Liver (tissue), 9 donors: ENCODE results near the gene CES2. TPM values are rescaled to one million over a fixed set of nuclear protein-coding genes. Genes with fewer than 3 reads are reported as not detected.

Experiments used
- DNase-seq: peaks from one replicate; pipeline ENCODE4 v3.0.0-alpha.2; 2017; ENCODE audit warnings: low spot score
- H3K27ac ChIP-seq, 2 donors: one replicate each; pipeline ENCODE4 v1.7.0; 2013; ENCODE audit warnings: inconsistent platforms in 2 of 2, low read length in 2 of 2, control low read depth in 1 of 2, low read depth in 1 of 2, mild to moderate bottlenecking in 1 of 2
- H3K27me3 ChIP-seq, 4 donors: one replicate each; pipeline versions ENCODE4 v1.6.1 to v1.7.0; 2013; ENCODE audit warnings: low read length in 3 of 4, inconsistent platforms in 1 of 4, mild to moderate bottlenecking in 1 of 4, moderate library complexity in 1 of 4; ENCODE audit not compliant: control insufficient read depth in 4 of 4, insufficient read depth in 4 of 4
- H3K36me3 ChIP-seq, 4 donors: one replicate each; pipeline versions ENCODE4 v1.6.1 to v1.7.0; 2013; ENCODE audit warnings: low read length in 3 of 4, mild to moderate bottlenecking in 3 of 4, low read depth in 1 of 4, moderate library complexity in 1 of 4; ENCODE audit not compliant: control insufficient read depth in 4 of 4, insufficient read depth in 3 of 4
- H3K4me1 ChIP-seq, 4 donors: one replicate each; pipeline versions ENCODE4 v1.6.1 to v1.7.0; 2013; ENCODE audit warnings: low read length in 3 of 4, mild to moderate bottlenecking in 3 of 4, moderate library complexity in 1 of 4; ENCODE audit not compliant: control insufficient read depth in 4 of 4, insufficient read depth in 4 of 4
- H3K4me3 ChIP-seq, 3 donors: one replicate each; pipeline versions ENCODE4 v1.6.1 to v1.7.0; 2013; ENCODE audit warnings: low read length in 3 of 3, control low read depth in 1 of 3, low read depth in 1 of 3, mild to moderate bottlenecking in 1 of 3
- H3K9ac ChIP-seq, 2 donors: one replicate each; pipeline ENCODE4 v1.7.0; 2013; ENCODE audit warnings: low read length in 2 of 2, mild to moderate bottlenecking in 2 of 2, moderate library complexity in 2 of 2, control low read depth in 1 of 2, low read depth in 1 of 2
- H3K9me3 ChIP-seq, 4 donors: one replicate each; pipeline versions ENCODE4 v1.6.1 to v1.7.0; 2013; ENCODE audit warnings: low read length in 3 of 4; ENCODE audit not compliant: control insufficient read depth in 4 of 4
- GABPA ChIP-seq, 2 donors: IDR thresholded peaks in 1 of 2; conservative IDR thresholded peaks in 1 of 2; 2 replicates each; pipeline ENCODE4 v1.6.1; 2016; ENCODE audit warnings: antibody characterized with exemption in 2 of 2, mild to moderate bottlenecking in 1 of 2, moderate library complexity in 1 of 2
- HNF4A ChIP-seq, 2 donors: conservative IDR thresholded peaks; 2 replicates each; pipeline ENCODE4 v1.6.1; 2016; ENCODE audit warnings: antibody characterized with exemption in 2 of 2, mild to moderate bottlenecking in 2 of 2
- JUND ChIP-seq, 2 donors: IDR thresholded peaks; 2 replicates each; pipeline ENCODE4 v1.6.1; 2016; ENCODE audit warnings: antibody characterized with exemption in 2 of 2
- SP1 ChIP-seq: IDR thresholded peaks from 2 replicates; pipeline ENCODE4 v1.6.1; 2018; ENCODE audit warnings: antibody characterized with exemption, mild to moderate bottlenecking
- TAF1 ChIP-seq: conservative IDR thresholded peaks from 2 replicates; pipeline ENCODE4 v1.6.1; 2016; ENCODE audit warnings: antibody characterized with exemption, mild to moderate bottlenecking
- WGBS: extraction: QIAGEN DNeasy Blood & Tissue Kit; methylation state at CpG from one replicate; pipeline ENCODE4 v1.1.7; 2013; 5-methylcytosine and 5-hydroxymethylcytosine counted together
- polyA plus RNA-seq, 2 donors: library from polyadenylated mRNA; stranded (reverse) in 1 of 2; unstranded in 1 of 2; fragments of 200-250 nt in 1 of 2; fragments of >200 nt in 1 of 2; fragmentation: Nextera tagmentation in 1 of 2; extraction: Ambion mirVana in 1 of 2; gene quantifications; one replicate each; pipeline versions ENCODE4 v1.2.1 to v1.2.3, GENCODE V29; 2013 to 2015
- total RNA-seq, 2 donors: library from RNA; depleted of rRNA; stranded (reverse); fragments of >200 nt; gene quantifications; one replicate each; pipeline ENCODE4 v1.2.3, GENCODE V29; 2014
- TF ChIP-seq, protein P1 (sequence below): IDR thresholded peaks from 2 replicates; pipeline ENCODE4 v1.6.1; 2016; ENCODE audit warnings: antibody characterized with exemption
- TF ChIP-seq, protein P2 (sequence below): IDR thresholded peaks from 2 replicates; pipeline ENCODE4 v1.6.1; 2016; ENCODE audit warnings: antibody characterized with exemption, mild to moderate bottlenecking
- TF ChIP-seq, protein P3 (sequence below): IDR thresholded peaks from 2 replicates; pipeline ENCODE4 v1.6.1; 2016; ENCODE audit warnings: antibody characterized with exemption
- TF ChIP-seq, protein P4 (sequence below): fragments of 150-350 bp; IDR thresholded peaks from 2 replicates; pipeline ENCODE4 v1.5.1; 2017; ENCODE audit warnings: improper control_type of control experiment, low read depth, low read length; ENCODE audit not compliant: missing input control
- donor health status: healthy.
- donor health status: healthy.
- donor health status: healthy.
- donor health status: healthy.
- donor health status: healthy.

The CES2 gene
- total and polyA plus RNA-seq, 4 donors: 21.2 to 200 (median 182) TPM

DNA sequence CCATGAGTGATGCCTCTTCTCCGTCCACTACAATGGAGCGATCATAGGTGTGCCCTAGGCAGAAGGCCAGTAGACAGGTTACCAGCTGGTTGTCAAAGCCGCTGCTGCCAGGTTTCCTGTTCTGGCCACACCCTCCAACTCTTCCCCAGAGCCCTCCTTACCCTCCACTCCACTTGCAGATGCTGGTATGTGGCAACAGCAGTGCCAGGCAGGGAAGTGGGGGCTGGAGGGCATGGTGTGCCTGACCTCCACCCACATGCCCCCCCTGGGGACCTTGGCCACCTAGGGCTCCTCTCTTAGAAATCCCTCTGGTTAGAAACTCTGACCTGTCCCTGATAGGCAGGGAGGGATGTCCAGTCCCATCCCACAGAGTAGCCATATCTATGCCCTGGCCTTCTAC, 11.4 kb upstream of the CES2 start:
- Histone ChIP-seq H3K27me3 (no peaks in the 10 kb centered on the region), H3K36me3 (no peaks in the 10 kb centered on the region), H3K27ac (no peak overlapping the region), H3K9me3 (no peaks in the 10 kb centered on the region), H3K4me3 (no peak overlapping the region), H3K4me1 (peaks cover 0 to 14% (median 4%) of the 10 kb centered on the region in 4 donors), H3K9ac (no peak overlapping the region)
- no peak for DNase-seq
- TF ChIP-seq JUND (IDR thresholded peaks at IDR 0.05) (no peak), SP1 (no peak), TAF1 (no peak), GABPA (IDR thresholded peaks at IDR 0.05 in 1 of 2, conservative IDR thresholded peaks at IDR 0.05 in 1 of 2) (no peak)
- TF ChIP-seq, protein P1, sequence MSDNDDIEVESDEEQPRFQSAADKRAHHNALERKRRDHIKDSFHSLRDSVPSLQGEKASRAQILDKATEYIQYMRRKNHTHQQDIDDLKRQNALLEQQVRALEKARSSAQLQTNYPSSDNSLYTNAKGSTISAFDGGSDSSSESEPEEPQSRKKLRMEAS: no peak
- TF ChIP-seq, protein P2, sequence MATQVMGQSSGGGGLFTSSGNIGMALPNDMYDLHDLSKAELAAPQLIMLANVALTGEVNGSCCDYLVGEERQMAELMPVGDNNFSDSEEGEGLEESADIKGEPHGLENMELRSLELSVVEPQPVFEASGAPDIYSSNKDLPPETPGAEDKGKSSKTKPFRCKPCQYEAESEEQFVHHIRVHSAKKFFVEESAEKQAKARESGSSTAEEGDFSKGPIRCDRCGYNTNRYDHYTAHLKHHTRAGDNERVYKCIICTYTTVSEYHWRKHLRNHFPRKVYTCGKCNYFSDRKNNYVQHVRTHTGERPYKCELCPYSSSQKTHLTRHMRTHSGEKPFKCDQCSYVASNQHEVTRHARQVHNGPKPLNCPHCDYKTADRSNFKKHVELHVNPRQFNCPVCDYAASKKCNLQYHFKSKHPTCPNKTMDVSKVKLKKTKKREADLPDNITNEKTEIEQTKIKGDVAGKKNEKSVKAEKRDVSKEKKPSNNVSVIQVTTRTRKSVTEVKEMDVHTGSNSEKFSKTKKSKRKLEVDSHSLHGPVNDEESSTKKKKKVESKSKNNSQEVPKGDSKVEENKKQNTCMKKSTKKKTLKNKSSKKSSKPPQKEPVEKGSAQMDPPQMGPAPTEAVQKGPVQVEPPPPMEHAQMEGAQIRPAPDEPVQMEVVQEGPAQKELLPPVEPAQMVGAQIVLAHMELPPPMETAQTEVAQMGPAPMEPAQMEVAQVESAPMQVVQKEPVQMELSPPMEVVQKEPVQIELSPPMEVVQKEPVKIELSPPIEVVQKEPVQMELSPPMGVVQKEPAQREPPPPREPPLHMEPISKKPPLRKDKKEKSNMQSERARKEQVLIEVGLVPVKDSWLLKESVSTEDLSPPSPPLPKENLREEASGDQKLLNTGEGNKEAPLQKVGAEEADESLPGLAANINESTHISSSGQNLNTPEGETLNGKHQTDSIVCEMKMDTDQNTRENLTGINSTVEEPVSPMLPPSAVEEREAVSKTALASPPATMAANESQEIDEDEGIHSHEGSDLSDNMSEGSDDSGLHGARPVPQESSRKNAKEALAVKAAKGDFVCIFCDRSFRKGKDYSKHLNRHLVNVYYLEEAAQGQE: no peak
- 61% methylated on average over 3 of the region's 3 CpGs for WGBS

DNA sequence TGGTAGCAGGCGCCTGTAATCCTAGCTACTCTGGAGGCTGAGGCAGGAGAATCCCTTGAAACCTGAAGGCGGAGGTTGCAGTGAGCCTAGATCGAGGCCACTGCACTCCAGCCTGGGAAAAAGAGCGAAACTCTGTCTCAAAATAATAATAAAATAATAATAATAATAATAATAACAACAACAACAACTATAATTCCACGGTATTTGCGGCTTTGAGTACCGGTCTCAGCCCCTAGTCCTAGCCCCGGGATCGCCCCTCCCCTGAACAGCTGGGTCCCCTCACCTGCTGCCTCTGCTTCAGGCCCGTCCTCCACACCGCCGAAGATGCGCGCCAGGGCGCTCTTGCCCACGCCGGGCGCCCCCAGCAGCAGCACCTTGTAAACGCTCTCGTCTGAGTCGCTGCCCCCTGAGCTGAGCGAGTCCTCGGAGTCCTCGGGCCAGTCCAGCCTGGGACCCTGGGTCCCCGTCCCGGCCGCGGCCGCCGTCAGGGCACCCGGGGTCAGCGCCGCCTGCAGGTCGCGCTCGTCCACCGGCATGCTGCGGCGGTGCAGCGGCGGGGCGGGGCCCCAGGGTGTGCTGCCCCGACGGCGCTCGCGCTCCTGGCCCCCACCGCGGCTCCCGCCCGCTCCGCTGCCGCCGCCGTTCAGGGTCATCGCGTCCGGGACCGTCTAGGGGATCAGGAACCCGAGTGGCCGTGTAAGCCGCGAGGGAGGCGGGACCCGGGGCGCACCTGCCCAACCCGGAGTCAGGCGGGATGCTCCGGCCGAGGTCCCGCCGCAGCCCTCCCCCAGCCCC, 10.6 kb upstream of the CES2 start:
- Histone ChIP-seq H3K36me3 (no peaks in the 10 kb centered on the region), H3K4me1 (peaks cover 0 to 14% (median 4%) of the 10 kb centered on the region in 4 donors), H3K27me3 (no peaks in the 10 kb centered on the region), H3K27ac (peak overlapping the region in 1 of 2 donors; percentile 19), H3K9ac (no peak overlapping the region), H3K4me3 (peak overlapping the region in 1 of 3 donors; percentile 27), H3K9me3 (no peaks in the 10 kb centered on the region)
- WGBS: 10% methylated on average over 72 of the region's 72 CpGs
- no peak for DNase-seq
- TF ChIP-seq HNF4A (conservative IDR thresholded peaks at IDR 0.05): no peak
- TF ChIP-seq, protein P3, sequence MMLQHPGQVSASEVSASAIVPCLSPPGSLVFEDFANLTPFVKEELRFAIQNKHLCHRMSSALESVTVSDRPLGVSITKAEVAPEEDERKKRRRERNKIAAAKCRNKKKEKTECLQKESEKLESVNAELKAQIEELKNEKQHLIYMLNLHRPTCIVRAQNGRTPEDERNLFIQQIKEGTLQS: no peak
- TF ChIP-seq, protein P1: no peak
- TF ChIP-seq, protein P4, sequence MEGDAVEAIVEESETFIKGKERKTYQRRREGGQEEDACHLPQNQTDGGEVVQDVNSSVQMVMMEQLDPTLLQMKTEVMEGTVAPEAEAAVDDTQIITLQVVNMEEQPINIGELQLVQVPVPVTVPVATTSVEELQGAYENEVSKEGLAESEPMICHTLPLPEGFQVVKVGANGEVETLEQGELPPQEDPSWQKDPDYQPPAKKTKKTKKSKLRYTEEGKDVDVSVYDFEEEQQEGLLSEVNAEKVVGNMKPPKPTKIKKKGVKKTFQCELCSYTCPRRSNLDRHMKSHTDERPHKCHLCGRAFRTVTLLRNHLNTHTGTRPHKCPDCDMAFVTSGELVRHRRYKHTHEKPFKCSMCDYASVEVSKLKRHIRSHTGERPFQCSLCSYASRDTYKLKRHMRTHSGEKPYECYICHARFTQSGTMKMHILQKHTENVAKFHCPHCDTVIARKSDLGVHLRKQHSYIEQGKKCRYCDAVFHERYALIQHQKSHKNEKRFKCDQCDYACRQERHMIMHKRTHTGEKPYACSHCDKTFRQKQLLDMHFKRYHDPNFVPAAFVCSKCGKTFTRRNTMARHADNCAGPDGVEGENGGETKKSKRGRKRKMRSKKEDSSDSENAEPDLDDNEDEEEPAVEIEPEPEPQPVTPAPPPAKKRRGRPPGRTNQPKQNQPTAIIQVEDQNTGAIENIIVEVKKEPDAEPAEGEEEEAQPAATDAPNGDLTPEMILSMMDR: peak; percentile 12
